GM18511 (cell line): ENCODE results near the gene INCA1.
"Not testable (repeated sequence)": the region's sequence is repeated elsewhere in the genome, so short reads cannot be mapped to it uniquely, and the experiment has no call there.

ENCODE experiments used
- ATAC-seq: cut with Tn5 transposase; IDR thresholded peaks from one replicate; pipeline ENCODE4 v1.9.1; 2021; ENCODE audit warnings: mild to moderate bottlenecking, moderate library complexity; ENCODE audit not compliant: unreplicated experiment

Gene INCA1, protein sequence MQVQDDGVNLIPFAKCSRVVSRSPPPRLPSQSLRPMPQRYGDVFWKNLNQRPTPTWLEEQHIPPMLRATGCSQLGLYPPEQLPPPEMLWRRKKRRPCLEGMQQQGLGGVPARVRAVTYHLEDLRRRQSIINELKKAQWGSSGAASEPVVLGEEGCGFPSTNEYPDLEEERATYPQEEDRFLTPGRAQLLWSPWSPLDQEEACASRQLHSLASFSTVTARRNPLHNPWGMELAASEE

DNA sequence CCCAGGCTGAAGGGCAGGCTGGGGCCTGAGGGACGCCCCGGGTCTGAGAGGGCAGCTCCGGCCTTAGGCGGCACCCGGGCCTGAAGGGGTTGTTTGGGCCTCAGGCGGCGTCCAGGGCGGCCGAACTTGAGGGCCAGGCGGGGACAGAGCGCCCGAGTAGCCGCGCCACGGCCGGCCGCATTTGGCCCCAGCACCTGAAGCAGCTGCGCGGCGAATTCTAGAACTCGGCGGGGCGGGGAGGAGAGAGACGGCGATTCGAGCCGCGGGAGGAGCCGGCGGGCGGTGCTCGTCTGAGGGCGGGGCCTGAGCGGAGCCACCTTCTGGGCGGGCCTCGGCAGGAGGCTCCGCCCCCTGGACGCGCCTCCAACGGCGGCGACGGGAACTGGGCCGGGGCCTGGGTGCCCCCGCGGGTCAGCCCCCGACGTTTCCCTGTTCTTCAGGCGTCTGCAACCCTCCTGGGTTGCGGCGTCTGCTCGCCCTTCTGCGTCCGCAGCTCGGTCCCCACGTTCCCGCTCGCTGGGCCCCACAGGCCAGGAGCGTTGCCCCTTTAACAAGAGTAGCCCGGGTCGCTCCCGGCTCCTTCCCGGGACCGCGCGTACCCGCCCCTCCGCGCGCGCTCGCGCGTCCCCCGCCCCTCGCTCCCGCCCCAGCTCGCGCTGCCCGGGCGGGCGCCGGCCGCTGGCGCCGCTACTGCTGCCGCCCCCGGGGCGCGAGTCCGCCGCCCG lies at the start of gene INCA1, which contains the start of gene KIF1C:
TSS of gene INCA1 (minus strand) at position 221 of the 725 bp plus-strand sequence. CDS start 3,085 bp downstream, outside the sequence.
TSS of gene KIF1C (plus strand) at position 649 of the 725 bp plus-strand sequence. CDS start 2,297 bp downstream, outside the sequence.
- ATAC-seq, result peak; percentile 86

DNA sequence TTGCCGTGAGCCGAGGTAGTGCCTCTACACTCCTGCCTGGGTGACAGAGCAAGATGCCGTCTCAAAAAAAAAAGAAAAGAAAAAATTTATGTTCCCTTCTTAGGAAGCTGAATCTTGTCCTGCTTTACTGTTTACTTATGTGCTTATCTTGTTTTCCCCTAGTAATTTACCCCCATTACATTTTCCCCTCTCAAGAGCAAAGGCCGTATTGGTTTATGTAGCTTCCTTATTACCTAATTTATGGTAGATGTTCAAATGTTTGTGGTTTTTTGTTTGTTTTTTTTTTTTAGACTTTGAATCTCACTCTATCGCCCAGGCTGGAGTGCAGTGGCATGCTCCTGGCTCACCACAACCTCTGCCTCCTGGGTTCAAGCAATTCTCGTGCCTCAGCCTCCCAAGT lies 48.2 kb upstream of the INCA1 start:
- ATAC-seq, result no peak

DNA sequence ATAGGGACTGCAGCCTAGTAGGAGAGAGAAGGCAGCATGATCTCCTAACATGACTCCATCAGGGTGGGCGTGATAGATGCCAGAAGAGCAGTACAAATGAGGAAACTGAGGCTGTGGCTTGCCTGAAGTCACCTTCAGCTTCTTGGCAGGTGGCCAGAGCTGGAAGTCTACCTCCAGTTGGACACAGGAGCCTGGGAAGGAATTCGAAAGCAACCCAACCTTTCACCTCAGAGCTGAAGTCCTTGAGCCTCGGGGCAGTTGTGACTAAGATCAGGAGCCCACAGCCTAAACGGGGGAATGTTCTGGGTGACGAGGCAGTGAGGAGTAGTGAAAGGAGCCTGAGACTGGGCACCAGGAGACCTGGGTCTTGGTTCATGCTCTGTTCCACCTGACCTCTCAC lies 47.3 kb upstream of the INCA1 start:
- ATAC-seq, result no peak

DNA sequence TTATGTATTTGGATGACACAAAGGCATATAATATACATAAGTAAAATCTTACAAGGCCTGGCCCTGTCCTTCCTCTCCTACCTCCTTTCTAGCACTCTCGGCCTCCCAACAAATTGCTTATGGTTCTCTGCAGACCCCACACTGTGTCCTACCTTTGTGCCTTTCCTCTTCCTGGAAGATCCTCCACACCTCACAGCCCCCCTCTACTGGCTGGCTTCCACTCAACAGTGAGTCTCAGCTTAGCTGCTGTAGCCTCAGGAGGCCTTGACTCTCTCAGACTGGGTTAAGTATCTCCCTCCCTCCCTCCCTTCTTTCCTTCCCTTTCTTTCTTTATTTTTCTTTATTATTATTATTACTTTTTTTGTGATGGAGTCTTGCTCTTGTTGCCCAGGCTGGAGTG lies 46.2 kb upstream of the INCA1 start:
- no peak for ATAC-seq

DNA sequence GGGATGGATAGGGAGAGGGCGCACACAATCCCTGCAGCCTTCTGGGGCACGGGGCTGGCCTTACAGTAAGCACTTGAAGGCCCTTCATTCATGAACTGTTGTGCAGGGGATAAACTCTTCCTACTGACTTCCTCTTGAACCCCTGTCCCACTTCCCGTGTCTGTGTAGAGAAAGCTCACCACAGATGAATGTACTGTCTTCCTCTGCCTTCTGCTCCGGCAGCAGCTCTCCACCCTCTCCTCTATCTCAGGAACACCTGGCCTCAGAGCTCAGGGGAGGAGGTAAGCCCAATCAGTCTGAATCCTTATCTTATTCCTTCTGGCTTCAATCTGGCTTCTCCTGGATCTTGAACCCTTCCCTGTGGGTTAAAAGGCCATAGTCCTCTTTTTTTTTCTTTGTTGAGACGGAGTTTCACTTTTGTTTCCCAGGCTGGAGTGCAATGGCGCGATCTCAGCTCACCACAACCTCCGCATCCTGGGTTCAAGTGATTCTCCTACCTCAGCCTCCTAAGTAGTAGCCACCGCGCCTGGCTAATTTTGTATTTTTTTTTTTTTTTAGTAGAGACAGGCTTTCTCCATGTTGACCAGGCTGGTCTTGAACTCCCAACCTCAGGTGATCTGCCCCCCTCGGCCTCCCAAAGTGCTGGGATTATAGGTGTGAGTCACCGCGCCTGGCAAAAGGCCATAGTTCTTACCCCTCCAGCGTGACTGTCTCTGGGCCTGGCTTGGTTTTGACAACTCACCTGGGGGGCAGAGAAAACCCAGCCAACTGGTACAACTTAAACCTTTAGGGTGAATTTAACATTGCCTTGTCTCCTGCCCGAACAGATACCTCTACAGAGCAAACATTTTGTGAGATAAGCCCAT lies 45.1 kb upstream of the INCA1 start:
- ATAC-seq, result no peak

DNA sequence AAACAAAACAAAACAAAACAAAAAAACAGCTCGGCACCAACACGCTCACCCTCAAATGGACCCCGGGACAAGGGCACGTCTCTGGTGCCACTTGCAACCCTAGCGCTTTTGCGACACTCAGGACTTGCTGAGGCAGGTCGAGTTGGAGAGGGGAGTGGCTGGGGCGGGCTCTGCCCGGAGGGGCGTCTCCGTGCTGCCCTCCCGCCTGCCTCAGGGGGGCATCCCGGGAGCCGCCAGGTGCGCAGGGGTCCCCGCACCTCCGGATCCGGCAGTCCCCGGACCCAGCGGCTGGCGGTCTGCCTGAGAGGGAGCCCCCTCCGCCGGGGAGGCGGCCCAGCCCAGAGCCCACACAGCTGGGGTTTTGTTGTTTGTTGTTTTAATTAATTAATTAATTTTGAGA lies 38.0 kb upstream of the INCA1 start, which contains the start of gene SLC52A1:
TSS of gene SLC52A1 (minus strand) at position 112 of the 400 bp plus-strand sequence. CDS start 820 bp downstream, outside the sequence.
- no peak for ATAC-seq

DNA sequence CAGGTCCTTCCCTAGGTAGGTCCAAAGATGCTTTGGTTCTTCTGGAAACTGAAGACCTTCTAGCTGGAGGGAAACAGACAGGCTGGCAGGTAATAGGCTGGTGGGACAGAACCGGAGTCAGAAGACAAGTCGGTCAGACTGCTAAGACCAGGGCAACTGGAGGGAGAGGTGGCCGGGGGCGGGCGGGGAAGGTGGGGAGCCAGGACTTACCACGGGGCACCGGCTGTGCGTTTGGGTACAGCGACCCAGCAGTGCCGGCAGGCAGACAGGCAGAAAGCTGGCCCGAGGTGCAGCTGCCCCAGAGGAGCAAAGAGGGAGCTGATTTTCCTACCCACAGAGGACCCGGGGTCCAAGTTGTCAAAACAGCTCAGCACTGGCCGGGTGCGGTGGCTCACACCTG lies 37.3 kb upstream of the INCA1 start:
- no peak for ATAC-seq

DNA sequence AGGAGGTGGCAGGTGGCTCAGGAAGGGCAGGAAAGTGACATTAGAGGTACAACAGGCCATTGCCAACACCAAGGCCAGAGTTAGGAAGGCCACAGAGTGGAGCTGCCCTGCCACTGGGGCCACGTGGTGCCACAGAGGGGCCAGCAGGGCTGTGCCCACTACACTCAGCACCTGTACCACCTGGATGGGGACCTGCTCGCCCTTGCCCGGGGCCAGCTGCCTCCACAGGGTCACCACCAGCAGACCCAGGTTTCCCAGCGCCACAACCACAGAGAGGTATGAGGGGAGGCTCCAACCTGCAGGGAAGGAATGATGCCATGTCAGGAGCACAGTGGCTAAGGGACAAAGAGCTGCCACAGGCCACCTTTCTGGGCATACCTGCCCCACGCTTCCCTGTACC lies 36.7 kb upstream of the INCA1 start:
- ATAC-seq, result no peak

DNA sequence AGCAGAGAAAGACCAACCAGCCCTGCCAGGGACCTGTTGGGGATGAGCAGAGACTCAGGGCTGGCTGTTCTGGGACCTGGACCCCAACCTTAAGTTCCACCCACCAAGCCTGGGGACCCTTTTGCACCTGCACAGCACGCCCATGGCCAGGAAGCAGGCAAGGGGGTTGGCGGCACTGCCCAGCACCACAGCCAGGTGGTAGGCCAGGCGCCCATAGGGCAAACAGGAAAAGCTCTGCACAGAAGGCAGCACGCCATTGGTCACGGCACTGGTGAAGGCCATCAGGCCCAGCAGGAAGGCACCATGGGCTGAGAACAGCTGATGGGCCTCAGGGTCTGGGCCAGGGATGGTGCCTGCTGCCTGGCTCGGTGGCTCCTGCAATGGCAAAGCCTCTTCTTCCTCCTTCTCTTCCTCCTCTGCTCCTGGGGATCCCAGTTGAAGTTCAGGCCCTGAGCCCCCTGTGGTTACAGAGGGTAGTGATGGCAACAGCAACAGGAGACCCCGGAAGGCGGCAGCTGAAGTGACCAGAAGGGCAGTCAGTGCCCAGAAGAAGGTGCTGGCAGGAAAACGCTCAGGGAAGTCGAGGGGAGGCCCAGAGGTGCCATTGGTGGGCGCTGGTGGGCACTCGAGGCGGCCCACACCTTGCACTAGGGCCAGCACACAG lies 36.2 kb upstream of the INCA1 start:
- no peak for ATAC-seq

DNA sequence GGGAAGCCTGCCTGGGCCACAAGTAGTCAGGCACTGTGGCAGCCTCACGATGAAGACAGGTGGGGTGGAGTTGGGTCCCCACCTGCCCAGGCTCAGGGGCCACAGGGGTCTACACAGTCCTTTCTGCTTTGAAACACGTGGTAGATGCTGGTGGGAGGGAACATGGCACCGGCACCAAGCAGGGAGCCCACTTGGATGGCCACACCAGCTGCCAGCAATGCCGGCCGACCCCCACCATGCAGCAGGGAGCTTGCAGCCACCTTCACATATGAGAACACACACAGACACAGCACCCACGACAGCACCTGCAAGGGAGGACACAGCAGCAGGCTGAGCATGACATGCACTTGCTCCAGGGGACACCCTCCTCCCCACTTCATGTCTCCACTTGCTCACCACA lies 35.5 kb upstream of the INCA1 start:
- ATAC-seq, result no peak

DNA sequence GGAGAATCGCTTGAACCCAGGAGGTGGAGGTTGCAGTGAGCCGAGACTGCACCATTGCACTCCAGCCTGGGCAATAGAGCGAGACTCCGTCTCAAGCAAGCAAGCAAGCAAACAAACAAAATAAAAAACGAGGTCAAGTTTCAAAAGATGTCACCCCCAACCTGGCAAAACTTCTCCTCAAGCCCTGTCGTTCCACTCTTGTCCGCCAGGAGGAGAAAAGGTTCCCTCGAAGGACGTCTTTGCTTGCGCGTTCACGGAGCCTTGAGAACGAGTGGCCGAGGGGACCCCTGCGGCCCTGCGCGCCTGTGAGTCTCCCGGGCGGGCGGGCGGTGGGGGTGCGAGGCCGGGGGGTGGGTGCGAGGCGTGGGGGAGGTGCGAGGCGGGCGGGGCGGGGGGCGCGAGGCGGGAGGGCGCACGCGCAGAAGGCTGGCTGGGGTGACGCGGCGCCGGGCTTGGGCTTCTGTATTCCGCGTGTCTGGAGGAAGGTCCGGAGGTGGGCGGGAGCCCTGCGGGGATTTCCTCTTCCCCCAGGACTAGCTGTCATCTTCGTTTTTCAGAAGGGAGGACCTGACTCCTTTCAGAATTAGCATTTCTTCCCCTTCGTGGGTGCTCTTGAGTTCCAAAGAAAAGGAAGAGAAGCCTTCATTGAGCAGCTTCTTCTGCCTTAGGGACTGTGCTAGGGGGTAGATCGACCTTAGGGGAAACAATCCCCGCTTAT lies 34.2 kb upstream of the INCA1 start:
- peak; percentile 66 for ATAC-seq

DNA sequence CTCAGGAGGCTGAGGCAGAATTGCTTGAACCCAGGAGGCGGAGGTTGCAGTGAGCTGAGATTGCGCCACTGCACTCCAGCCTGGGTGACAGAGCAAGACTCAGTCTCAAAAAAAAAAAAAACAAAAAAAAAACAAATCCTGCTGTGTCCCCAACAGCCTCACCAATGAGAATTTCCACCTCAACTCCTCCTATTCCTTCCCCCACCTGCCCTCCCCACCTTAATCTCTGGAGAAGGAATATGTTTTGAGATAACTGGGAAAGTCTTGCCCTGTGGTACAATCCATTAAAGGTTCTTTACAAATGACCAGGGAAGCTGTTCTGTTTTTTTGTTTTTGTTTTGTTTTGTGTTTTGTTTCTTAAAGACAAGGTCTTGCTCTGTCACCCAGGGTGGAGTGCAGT lies 32.8 kb upstream of the INCA1 start:
- not testable (repeated sequence) for ATAC-seq

DNA sequence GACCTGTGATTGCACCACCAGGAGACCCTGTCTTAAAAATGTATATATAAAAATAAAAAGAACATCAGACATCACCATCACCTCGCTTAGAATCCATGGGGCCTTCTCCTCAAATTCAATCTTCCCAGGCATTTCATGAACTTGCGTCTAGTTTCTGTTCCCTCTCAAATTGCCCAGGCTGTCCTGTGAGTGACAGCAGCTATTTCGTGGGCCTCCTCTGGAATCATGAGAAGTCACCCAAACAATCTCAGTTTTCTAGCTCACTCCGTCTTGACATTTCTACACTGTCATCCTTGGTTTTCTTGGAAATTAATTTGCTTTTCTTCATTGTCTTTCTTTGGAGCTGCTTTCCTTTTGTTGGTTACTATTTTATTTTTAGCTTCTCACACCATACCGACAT lies 30.6 kb upstream of the INCA1 start:
- ATAC-seq, result no peak

DNA sequence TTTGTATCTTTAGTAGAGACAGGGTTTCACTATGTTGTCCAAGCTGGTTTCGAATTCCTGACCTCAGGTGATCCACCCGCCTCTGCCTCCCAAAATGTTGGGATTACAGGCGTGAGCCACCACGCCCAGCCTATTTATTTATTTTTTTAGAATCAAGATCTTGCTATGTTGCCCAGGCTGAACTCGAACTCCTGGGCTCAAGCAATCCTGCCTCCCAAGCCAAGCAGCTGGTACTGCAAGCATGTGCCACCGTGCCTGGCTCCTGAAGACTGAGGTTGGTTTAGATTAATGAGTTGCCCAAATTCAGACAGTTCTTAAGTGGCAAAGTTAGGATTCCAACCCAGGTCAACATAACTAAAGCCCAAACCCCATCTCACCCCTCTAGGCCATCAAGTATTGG lies 30.0 kb upstream of the INCA1 start:
- no peak for ATAC-seq

DNA sequence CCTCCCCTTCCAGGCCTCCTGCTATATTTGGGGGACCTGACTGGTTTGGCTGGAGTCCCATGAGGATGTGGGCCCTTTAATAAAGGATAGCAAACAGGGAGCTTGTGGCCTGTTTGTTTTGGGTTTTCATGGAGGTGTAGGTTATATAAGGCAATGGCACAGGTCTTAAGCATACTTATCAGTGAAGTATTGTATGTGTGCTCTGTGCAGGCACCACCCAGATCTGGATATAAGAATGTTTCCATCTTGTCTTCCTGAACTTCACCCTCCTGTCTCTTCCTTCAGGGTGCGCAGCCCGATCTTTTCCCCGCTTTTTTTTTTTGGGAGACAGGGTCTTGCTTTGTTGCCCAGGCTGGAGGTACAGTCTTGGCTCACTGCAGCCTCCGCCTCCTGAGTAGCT lies 27.3 kb upstream of the INCA1 start:
- ATAC-seq, result no peak

DNA sequence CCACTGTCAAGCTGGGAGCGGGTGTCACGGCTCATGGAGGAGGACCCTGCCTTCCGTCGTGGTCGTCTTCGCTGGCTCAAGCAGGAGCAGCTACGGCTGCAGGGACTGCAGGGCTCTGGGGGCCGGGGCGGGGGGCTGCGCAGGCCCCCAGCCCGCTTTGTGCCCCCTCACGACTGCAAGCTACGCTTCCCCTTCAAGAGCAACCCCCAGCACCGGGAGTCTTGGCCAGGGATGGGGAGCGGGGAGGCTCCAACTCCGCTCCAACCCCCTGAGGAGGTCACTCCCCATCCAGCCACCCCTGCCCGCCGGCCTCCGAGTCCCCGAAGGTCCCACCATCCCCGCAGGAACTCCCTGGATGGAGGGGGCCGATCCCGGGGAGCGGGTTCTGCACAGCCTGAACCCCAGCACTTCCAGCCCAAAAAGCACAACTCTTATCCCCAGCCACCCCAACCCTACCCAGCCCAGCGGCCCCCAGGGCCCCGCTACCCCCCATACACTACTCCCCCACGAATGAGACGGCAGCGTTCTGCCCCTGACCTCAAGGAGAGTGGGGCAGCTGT lies 26.3 kb upstream of the INCA1 start:
- ATAC-seq, result no peak

DNA sequence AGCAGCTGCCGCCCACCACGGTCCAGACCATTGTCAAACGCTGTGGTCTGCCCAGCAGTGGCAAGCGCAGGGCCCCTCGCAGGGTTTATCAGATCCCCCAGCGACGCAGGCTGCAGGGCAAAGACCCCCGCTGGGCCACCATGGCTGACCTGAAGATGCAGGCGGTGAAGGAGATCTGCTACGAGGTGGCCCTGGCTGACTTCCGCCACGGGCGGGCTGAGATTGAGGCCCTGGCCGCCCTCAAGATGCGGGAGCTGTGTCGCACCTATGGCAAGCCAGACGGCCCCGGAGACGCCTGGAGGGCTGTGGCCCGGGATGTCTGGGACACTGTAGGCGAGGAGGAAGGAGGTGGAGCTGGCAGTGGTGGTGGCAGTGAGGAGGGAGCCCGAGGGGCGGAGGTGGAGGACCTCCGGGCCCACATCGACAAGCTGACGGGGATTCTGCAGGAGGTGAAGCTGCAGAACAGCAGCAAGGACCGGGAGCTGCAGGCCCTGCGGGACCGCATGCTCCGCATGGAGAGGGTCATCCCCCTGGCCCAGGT lies 24.9 kb upstream of the INCA1 start:
- ATAC-seq, result no peak

DNA sequence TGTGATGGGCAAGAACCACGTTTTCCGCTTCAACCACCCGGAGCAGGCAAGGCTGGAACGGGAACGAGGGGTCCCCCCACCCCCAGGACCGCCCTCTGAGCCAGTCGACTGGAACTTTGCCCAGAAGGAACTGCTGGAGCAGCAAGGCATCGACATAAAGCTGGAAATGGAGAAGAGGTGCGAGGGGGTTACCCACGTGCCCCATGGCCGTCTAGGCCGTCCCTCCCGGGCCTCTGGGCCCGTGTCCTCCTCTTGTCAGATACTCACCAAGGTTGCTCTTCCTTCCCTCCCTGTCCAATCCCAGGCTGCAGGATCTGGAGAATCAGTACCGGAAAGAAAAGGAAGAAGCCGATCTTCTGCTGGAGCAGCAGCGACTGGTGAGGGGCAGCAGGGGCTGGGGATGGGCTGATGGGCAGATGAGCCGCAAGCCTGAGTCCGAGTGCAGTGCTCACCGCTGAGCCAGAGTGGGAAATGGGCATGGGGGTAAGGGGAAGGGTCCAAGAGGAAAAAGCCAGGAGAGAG lies 23.2 kb upstream of the INCA1 start:
- no peak for ATAC-seq

DNA sequence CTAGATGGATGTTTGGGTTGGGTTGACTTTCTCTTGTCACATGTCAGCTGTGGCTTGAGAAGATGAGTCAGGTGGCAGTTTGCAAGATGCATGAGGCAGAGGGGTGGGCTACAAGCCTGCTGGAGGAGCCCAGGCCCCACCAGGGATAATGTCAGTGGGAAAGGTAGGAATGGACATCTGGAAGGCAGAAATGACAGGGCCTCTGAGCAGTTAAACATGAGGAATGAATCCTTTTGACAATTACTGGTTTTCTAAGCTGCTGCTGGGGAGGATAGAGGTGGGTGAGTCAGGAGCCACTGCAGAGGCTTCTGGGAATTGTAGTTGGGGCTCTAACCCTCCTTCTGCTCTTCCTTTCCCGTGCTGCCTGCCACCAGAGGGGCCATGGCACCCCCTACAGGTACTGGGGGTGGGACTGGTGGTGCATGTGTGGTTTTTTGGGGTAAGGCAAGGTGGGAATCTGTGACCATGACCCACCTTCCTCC lies 22.2 kb upstream of the INCA1 start:
- ATAC-seq, result no peak
